ENCODE data around the gene ZNF212.

ZNF212 gene

DNA sequence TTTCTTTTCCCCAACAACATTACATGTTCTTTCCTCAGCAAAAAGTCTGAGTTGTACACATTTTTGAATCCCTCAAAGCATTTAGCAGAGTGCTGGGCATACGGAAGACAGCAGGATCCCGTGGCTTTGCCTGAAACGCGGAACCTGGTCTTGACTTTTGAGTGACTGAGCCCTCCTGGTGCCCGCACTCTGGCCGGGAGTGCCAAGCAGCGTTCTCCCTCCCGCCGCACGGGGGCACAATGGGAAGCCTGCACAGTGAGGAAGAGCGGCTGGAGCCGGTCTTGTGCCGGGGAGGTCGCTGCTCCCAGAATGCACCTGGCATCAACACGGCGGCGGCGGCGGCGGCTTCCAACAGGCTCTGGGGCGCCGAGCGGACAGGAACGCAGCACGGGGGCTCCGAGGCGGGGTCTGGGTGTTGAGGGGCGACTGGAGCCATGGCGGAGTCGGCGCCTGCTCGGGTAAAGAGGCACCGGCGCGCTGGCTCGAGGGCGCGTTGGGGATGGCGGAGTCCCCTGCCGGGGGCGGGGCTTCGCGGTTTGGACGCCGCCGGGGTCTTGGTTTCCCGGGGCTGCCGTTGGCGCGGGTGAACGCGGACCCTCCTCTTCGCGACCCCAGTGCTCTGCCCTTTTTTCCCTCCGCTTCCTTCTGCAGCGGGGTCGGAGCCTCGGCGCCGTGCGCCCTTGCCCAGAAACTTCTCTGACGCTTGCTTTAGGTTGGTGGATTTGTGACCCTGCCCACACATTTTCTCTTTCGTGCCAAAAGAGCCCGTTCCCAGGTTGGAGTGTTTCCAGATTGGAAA, at the start of gene ZNF212:
TSS of gene ZNF212 (plus strand) at position 307 of the 799 bp plus-strand sequence. CDS start at position 435, 128 bp downstream.
- DNase-seq, result peak; percentile 81

DNA sequence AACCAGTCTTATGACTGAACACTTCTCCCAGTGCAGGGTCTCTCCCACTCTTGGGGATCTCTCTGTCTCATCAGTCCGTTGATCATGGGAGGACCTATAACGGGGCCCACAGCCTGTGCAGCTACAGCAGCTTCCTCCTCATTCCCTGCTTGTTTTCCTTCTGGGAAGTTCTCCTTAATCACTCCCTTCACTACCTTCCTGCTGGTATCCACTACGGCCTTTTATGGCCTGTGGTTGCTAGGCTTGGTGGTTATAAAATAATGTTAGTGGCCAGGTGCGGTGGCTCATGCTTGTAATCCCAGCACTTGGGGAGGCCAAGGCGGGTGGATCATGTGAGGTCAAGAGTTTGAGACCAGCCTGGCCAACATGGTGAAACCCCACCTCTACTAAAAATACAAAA, 47.6 kb upstream of the ZNF212 start:
- no peak for DNase-seq

DNA sequence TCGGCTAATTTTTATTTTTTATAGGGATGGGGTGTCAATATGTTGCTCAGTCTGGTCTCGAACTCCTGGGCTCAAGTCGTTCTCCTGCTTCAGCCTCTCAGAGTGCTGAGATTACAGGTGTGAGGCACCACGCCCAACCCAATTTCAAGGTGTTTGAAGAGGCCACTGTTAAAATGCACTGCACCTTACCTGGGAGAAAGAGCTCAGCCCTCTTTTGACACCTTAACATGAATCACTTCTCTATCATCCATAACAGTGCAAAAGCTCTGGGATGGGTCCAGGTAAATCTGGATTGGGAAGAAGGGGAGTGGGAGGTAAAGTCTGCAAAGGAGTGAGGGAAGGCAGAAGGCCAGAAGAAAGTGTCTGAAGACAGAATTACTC, 44.7 kb upstream of the ZNF212 start:
- no peak for DNase-seq

DNA sequence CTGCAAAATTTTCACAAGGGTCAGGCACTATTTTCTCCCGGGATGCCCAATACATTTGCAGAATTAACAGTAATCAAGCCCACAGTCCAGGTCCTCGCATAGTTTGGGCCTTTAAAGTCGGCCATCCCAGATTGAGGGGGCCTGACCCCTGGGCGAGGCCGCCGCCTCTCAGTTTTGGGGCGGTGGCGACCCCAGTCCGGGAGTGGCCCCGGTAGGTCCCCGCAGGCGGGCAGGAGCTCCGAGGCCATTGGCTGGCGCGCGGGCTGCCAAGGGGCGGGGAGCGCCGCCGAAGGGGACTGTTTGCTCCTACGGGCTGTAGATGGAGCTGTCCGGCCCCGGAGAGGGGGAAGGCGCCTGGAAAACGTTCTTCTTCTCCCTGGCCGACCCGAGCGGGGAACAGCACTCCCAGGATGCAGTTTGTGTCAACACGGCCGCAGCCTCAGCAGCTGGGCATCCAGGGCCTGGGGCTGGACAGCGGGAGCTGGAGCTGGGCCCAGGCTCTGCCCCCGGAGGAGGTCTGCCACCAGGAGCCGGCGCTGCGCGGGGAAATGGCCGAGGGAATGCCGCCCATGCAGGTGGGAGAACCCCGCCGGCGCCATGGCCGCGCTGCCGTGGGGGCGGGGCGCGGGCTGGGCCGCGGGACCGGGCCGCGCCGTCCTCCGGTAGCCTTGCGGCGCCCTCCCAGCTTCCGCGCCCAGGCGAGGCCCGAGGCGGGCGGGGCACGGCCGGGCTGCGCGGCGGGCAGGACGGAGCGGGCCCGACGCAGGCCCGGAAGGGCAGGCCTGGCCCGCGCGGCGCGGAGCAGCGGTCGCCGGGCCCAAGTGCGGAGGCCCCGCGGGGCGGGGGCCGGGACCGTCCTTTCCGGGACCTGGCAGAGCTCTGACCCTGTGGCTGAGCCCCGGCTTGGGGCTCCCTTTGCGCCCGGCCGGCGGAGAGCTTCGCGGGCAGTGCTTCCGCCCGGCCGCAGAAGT, 44.0 kb upstream of the ZNF212 start, which contains the start of gene ZNF282:
TSS of gene ZNF282 (plus strand) at position 367 of the 971 bp plus-strand sequence. CDS start at position 411, 44 bp downstream.
- peak; percentile 45 for DNase-seq

DNA sequence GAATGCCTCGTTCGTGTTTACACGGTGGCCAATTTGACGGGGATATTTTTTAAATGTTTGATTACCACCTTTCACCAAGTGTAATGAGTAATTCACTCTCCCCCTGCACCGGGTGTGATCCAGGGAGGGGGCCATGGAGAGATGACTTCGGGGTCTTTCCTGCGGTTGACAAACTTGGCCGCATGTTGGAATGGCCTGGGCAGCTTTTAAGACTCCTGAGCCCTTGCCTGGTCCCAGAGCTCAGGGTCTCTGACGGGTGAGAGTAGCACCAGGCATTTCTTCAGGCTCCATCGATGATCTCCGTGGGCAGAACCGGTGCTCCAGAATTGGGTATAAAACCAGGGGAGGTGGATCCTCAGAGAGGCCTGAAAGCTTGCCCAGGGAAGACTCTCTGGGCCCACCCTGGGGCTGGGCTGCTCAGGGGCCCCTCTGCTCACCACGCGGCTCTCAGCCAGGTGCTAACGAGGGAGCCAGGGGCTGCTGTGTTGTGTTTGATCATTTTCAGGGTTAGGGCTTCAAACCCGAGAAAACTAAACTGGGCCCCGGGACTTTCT, 43.2 kb upstream of the ZNF212 start:
- no peak for DNase-seq

DNA sequence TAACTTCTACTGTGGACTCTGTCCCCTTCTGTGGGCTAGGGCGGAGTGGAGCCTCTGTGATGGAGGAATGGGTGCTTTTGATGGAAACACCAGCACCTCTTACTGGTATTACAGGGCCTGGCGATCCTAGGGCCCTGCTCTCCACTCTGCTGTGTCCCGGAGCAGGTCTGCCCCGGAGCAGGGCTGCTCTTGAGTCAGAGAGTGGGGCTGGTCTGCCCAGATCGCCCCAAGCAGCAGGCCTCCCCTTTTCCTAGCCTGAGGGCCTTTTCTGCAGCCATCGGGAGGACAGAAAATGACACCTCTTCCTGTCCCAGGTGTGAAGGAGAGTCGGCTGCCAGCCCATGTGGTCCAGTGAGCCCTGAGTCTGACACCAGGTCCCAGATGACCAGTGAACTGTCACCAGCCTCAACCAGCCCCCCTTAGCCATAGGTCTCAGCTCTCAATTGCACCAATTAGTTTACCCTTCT, 42.7 kb upstream of the ZNF212 start:
- DNase-seq, result no peak

DNA sequence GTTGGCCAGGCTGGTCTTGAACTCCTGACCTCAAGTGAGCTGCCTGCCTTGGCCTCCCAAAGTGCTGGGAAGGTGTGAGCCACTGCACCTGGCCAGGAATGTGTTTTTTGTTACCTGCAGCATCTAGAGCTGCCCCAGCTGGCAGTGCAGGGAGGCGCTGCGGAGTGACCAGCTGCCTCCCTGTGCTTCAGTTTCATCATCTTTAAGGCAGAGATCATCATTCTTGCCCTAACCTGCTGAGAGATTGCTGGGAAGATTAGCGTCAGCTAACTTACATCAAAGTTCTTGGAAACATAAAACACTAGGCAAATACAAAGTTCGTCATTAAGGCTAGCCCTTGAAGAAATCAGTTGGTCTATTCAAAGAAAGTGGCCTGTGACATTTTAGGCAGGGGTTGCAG, 41.8 kb upstream of the ZNF212 start:
- no peak for DNase-seq

DNA sequence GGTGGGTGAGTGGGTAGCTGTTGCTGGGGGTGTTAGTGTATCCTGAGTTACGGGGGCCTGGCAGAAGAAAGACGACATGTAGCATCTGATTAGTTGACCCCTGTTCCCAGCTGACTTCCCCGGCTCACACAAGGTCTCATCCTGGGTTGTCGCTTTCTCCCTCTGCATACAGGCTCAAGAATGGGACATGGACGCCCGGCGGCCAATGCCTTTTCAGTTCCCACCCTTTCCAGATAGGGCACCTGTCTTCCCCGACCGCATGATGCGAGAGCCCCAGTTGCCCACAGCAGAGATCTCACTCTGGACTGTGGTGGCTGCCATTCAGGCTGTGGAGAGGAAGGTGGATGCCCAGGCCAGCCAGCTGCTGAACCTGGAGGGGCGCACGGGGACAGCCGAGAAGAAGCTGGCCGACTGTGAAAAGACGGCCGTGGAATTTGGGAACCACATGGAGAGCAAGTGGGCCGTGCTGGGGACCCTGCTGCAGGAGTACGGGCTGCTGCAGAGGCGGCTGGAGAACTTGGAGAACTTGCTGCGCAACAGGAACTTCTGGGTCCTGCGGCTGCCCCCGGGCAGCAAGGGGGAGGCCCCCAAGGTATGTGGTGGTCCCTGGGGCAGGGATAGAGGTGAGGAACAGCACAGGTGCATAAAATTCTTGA, 41.2 kb upstream of the ZNF212 start:
- no peak for DNase-seq

DNA sequence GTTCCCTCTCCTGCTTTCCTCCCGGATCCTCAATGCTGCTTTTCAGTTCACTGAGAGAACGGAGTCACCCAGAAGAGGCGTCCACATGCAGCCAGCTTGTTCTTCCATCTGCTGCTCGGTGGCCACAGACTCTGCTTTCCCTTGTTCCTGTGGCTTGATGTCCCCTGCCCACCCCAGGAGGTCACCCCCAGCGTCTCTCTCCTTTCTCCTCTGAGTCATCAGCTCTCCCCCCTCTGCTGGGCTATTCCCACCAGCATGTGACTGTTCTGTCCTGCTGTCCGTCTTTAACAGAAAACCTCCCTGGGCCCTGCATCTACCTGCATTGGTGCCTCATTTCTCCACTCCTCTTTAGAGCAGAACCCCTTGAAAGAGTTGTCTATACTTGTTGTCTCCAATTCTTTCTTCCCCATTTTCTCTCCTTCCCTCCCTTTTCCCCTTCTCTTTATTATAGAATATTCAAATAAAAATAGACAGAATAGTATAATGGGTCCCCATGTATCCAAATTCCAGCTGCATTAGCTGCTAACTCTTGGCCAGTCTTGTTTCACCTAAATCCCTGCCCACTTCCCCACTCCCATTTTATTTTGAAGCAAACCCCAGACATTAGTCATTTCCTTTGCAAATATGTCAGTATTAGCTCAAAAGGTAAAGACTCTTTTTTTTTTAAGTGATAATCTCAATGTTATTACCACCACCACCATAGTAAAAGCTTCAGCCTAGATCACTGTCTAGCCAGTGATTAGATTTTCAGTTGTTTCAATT, 40.0 kb upstream of the ZNF212 start:
- DNase-seq, result no peak

DNA sequence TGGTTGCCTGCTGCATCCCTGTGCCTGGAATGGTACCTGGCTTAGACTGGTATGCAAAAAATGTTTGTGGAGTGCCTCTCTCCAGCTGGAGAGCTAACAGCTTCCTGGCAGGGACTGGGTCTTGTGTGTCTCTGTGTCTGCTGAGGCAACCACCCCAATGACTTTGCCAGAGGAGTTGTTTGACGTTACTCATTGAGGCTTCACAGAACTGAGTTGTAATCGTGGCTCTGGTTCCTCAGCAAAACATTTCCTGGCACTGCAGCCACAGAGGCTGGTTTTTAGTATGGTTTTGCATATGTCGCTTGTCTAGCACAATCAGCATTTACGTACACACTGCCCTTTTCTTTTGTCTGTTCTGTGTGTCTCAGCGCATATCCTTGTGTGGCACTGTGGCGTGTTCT, 36.6 kb upstream of the ZNF212 start:
- DNase-seq, result no peak

DNA sequence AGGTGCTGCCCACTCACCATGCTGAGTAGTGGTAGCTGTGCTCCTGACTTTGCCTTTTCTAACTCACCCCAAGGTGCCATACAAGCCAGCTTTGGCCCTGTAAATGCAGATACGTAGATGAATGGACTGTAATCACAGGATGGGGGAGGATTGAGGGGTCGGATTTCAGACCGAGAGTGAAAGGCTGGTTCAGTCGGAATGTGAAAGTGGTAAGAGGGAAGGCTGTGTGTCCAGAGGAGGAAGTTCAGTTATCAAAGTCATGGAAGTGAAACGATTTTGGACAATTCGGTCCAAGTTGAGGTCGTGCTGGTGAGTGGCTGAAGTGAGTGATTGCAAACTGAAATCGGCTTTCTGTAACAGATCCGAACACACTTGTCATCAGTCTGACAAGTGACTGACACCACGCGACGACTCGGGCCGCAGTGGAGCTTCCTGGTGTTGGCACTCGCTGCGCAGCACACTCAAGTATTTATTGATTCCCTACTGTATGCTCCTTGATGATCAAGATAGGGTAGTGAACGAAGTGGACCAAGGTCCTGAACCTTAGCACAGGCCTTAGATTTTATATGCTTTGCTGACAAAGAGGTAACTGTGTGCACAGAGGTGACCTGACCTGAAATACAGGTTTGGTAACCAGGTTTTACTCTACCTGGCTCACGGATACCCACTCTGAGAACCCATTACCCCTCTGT, 33.6 kb upstream of the ZNF212 start:
- DNase-seq, result no peak

DNA sequence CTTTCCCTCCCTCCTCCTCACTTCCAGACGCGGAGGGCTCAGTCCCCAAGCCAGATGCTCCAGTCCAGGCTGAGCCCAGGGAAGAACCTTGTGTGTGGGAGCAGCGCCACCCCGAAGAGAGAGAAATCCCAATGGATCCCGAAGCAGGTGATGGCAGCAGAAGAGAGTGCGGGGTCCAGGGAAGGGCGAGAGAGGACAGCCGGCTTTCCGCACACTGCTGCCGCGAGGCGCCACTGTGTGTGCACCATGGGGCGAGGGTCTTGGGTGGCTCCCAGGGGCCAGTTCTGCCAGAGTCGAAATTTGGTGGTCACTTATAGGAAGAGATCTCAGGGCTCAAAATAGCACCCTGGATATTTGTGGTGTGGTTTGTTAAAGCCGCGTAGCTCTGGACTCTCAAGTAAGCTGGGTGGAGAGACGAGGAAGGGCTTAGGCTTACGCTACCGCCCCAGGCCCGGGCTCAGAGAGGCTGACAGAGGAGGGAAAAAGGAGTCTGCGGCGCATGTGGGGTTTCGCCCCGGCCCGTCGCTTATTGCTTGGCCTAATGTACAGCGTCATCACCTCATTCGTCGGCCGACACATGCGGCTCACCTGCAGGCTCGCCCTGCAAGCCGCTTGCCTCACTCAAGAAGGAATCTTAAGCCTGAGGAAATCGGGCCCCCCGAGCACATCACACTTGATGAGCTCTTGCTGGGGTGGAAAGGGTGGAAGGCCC, 32.0 kb upstream of the ZNF212 start:
- DNase-seq, result no peak

DNA sequence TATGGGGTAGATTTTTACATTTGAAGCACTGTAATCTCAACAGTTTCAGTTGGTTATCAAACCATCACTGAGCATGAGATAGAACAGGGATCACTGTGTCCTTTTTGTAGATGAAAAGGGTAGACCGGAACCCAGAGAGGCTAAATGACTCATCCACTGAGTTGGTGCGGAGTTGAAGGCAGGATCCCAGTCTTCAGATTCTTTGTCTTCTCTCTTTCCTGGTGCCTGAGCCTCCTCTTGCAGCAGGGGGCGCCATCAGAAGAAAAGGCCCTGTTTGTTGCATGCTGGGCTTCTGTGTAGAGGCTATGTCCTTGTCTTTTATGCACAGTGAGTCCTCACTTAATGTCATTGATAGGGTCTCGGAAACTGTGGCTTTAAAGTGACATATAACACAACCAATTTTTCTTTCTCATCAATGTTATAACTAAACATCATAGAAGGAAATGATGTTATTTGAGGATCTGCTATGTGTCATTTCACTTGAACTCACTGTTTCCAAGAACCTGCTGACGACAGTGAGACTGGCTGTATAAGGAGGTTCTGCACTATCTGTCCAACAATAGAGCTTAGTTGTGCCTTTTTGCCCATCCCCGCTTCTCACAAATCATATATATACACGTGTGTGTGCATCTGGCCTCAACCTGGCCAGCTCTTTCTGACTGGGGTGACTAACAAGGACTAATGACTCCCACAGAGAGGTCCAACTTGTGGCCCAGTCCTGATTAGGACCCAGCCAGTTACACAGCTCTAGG, 29.8 kb upstream of the ZNF212 start:
- peak; percentile 65 for DNase-seq

DNA sequence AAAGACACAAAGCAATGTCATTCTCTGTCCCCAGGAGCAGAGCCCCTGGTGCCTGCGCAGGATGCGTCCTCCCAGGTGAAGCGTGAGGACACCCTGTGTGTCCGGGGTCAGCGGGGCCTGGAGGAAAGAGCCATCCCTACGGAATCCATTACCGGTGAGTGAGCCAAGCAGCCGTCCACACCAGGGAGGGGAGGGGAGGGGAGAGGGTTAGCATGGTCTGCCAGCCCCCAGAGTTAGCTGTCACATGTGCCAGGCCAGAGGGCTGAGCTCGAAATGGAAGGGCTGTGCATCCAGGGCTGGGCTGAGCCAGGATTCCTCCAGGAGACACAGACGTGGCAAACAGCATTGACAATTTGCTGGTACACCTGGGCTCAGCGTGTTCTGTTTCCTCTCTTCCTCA, 28.9 kb upstream of the ZNF212 start:
- no peak for DNase-seq

DNA sequence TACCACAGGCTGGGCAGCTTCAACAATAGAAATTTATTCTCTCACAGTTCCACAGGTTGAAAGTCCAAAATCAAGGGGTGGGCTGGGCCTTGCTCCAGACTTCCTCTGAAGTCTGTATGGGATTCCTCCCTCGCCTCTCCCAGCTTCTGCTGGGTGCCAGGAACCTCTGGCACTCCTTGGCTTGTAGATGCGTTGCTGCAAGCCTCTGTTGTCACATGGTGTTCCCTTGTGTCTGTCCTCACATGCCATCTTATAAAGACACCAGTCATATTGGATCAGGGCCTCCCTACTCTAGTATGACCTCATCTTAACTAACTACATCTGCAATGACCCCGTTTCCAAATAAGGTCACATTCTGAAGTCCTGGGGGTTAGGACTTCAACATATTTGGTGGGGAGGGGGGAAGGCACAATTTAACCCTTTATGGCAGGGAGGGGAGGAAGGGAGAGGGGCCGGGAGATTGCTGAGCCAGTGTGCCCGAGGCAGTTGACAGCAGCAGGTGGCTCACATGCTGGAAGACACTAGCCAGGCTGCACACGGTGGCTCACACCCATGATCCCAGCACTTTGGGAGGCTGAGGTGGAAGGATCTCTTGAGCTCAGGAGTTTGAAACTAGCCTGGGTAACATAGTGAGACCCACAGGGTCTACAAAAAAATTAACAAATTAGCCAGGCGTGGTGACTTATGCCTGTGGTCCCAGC, 25.3 kb upstream of the ZNF212 start:
- DNase-seq, result no peak

DNA sequence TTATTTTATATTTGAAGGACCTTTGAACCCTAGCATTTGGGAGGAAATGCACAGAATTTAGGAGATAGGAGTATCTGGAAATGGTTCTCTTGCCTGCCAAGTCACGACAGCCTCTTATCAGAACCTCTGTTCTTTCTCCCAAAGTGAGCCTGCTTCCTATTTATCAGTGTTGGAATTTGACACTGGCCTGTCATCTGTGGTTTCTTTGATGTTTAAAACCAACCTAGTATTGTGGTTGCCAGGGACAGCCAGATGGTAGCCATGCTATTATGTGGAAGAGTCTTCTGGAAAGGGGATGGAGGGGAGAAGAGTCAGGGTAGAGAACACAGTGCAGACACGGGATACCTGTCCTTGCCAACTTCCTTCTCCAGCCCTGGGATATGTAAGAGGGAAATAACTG, 23.0 kb upstream of the ZNF212 start:
- DNase-seq, result no peak

DNA sequence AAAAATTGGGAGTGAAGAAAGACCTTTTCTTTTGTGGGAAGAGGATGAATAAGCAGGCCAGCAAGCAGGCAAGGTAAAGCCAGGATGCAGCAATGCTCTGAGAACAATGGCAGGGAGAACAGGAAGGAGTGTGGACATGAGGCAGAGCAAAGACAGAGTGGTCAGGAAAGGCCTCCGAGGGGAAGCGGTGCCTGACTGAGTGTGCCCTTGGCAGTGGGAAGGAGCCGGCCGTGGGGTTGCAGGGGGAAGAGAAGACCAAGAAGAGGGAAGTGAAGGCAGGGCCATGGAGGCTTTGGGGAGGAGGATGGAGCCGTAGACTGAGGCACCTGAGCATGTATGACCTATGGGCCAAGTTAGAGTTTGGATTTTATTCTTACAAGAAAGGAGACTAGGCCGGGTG, 21.9 kb upstream of the ZNF212 start:
- DNase-seq, result no peak

DNA sequence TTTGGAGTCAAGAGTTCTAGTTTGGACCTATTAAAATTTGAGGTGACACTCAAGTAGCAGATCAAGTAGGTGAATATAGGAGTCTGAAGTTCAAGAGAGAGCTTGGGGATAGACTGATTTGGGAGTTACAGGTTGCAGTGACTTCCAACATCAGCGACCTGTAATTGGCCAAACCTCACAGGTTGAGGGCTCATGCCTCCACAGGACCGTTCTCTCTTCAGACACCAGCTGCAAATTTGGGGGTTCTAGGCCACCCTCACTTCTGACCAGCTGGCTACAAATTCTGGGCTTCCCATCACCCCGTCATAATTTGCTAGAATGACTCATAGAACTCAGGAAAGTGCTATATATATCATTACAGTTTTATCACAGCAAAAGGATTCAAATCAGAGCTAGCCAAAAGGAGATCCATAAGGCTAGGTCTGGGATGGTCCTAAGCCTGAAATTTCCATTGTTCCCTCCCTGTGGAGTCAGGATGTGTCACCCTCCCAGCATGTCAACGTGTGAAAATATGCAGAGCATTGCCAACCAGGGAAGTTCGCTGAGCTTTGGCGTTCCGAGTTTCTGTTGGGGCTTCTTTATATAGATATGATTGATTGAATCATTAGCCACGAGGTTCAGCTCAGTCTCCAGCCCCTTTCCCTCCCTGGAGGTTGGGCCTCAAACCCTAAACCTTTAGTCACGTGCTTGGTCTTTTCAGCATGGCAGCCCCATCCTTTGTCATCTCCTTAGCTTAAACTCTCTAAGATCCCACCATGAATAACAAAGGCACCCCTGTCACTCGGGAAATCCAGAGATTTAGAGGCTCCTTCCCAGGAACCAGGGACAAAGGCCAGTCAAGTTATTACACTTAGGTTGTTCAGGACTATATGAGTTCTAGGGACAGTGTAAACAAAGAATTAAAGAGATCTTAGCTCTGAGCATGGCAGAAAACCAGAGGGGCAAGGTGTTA, 20.7 kb upstream of the ZNF212 start:
- no peak for DNase-seq
